Testis (tissue), 2 donors: ENCODE results near the gene TMEM236.

Experiments
- POLR2A ChIP-seq: fragments of 450-650 bp; IDR thresholded peaks from one replicate; pipeline ENCODE4 v1.6.1; 2017; ENCODE audit warnings: antibody characterized with exemption, mild to moderate bottlenecking, moderate library complexity
- TF ChIP-seq, protein P1 (sequence below), 3 experiments: fragments of 450-650 bp in 2 of 3; fragments of 200-600 bp in 1 of 3; sonication (generic) in 1 of 3; IDR thresholded peaks; one replicate each; pipeline ENCODE4 v1.5.1; 2016 to 2019; ENCODE audit warnings: antibody characterized with exemption in 3 of 3, mild to moderate bottlenecking in 2 of 3, moderate library complexity in 1 of 3

DNA sequence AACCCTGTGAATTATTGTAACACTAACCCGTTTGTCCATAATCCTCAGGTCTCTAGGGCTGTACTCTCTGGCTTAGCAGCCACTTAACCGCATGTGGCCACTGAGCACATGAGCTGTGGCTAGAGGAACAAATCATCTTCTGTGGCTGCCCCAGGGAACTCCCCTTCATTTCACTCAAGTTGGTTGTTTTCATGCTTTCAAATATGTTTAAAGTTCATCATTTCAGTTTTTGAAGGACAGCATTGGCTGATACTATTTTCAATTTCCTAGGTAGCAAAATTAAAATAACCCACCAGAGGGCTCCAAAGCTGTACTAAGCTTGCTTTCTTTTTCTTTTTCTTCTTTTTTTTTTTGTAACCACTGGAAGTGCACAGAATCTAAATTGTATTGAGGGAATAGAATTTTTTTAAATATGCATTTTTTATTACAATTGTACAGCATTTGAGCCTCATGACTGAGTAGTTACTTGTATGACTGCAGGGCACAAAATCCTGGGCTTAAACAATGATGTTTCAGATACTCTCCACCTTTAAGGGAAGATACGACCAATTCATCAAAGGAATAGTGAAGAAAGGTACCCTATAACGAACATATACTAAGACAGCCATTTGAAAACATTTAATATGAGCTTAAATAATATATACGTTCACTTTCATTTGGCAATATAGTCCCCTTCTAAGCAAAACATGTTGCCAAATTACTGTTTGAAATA is 95.7 kb downstream of the TMEM236 start:
- TF ChIP-seq, protein P1, sequence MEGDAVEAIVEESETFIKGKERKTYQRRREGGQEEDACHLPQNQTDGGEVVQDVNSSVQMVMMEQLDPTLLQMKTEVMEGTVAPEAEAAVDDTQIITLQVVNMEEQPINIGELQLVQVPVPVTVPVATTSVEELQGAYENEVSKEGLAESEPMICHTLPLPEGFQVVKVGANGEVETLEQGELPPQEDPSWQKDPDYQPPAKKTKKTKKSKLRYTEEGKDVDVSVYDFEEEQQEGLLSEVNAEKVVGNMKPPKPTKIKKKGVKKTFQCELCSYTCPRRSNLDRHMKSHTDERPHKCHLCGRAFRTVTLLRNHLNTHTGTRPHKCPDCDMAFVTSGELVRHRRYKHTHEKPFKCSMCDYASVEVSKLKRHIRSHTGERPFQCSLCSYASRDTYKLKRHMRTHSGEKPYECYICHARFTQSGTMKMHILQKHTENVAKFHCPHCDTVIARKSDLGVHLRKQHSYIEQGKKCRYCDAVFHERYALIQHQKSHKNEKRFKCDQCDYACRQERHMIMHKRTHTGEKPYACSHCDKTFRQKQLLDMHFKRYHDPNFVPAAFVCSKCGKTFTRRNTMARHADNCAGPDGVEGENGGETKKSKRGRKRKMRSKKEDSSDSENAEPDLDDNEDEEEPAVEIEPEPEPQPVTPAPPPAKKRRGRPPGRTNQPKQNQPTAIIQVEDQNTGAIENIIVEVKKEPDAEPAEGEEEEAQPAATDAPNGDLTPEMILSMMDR (IDR thresholded peaks at IDR 0.05) = peak in 1 of 3 experiments; percentile 38
- TF ChIP-seq POLR2A = no peak
